Stimulated activated CD8-positive, alpha-beta memory T cell treated with anti-CD3 and anti-CD28 coated beads, Interleukin-4, amount 100 ng/mL, for 24 hours (primary cell): Measurements from ENCODE around the gene CAPN1.
"Not testable (repeated sequence)": the region's sequence is repeated elsewhere in the genome, so short reads cannot be mapped to it uniquely, and the experiment has no call there.

Source experiments
- DNase-seq: peaks from one replicate; pipeline ENCODE4 v3.0.0-alpha.2; 2020; ENCODE audit warnings: low read depth

The CAPN1 gene

DNA sequence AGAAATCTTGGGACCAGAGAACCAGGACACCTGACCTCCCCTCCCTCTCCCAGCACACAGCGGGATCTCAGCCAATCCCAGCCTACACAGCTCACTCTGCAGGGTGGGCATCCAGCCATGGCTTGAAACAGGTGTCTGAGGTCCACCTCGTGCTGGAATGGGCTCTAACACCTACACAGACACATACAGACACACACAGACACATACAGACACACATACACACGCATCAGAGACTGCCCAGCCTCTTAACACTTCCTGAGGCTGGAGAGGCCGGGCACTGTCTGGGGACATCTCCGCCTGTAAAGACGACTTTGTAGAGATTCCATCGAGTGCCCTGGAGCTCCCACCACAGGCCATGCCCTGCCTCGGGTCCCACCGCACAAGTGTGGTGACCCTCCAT is 36.7 kb downstream of the CAPN1 start:
- DNase-seq = no peak

DNA sequence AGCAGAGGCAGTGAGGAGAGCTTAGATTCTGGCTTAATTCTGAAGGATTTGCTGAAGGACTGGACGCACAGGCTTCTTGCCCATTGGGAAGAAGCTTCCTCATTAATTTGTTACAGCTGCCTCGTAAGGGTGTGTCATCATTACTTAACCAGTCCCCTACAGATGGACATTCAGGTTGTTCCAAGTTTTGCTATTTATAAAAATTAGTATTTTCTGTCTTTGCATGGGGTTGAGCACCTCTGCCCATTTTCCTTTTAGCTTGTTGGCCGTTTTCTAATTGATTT is 38.1 kb downstream of the CAPN1 start:
- DNase-seq = no peak

DNA sequence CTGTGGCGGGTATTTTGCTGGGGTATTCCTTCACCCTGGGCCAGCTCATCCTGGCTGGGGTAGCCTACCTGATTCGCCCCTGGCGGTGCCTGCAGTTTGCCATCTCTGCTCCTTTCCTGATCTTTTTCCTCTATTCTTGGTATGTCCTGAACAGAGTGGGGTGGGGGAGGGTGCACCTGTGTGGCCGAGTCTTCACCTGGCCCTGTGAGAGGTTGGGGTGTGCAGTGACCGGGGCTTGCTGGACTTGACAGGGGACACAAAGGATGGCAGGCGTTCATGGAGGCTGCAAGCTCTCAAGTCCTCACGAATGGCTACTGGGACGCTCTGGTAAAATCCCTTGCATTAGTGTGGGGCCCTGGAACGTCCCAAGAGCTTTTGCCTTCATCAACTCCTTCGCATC is 39.3 kb downstream of the CAPN1 start:
- DNase-seq = no peak

DNA sequence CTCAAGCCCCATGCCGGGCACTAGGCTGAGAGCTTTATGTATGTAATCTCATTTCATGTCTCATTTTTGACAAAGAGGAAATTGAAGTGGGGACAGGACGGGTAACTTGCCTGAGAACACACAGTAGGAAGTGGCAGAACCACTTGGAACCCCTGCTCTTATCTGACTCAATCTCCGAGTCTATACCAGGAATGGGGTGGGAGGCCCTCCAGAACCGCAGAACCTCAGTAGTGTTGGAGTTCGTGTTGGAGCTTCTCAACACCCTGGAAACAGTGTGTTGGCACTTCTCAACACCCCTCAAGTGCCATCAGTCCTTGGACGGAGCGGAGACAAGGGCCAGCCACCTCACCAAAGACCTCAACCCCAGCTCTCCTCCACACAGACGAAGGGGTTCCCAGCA is 41.3 kb downstream of the CAPN1 start:
- DNase-seq = no peak

DNA sequence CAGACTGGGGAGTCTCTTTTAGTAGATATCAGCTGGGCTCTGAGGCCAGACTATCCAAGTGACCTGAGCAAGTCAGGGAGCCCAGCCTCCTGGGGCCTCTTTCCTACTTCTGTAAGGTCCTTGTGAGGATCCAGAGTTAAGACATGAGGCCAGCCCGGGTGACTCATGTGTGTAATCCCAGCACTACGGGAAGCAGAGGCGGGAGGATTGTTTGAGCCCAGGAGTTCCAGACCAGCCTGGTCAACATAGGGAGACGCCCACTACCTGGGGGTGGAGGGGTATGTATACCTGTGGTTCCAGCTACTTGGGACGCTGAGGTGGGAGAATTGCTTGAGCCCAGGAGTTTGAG is 43.2 kb downstream of the CAPN1 start:
- no peak for DNase-seq

DNA sequence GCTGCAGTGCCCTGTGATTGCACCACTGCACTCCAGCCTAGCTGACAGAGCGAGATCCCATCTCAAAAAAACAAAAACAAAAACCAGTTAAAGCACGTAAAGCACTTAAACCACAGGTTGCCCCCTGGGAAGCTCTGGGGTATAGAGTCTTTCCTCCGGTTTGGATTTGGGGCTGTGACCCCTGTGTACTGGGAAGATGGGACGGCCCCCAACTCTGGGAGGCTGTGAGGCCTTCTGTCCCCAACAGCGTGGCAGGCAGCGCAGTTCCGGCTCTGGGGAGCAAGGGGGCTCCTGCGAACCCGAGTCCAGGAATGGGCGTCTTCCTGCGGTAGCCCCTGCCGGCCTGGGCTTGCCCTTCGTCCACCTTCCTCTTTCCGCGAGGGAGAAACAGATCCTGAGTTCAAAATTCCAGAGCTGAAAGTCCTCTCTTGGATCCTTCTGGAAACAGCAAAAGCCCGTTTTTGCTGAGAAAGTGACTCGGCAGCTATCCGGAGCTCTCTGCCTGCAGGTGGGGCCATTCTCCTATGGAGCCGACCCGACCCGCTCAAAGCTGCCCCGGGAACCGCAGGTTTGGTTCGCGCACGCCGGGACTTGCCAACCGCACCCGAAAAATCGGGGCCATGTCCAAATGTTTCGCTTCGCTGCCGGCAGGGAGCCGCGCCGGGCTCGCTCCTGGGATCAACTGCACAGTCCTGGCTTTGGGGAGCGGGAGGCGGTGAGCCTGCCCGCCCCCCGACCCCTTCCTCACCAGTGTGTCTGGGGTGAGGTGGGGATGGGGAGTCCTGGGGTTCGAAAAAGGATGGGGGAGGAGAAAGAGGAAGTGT is 43.8 kb downstream of the CAPN1 start:
- DNase-seq = no peak

DNA sequence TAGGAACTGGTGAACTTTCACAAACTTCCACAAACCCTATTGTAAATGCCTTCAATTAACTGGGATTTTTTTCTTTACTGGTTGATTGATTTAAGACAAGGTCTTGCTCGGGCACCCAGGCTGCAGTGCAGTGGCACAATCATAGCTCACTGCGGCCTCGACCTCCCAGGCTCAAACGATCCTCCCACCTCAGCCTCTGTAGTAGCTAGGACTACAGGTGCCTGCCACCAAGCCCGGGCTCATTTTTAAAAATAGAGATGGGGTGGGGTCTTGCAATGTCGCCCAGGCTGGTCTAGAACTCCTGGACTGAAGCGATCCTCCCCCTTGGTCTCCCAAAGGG is 44.3 kb downstream of the CAPN1 start:
- no peak for DNase-seq

DNA sequence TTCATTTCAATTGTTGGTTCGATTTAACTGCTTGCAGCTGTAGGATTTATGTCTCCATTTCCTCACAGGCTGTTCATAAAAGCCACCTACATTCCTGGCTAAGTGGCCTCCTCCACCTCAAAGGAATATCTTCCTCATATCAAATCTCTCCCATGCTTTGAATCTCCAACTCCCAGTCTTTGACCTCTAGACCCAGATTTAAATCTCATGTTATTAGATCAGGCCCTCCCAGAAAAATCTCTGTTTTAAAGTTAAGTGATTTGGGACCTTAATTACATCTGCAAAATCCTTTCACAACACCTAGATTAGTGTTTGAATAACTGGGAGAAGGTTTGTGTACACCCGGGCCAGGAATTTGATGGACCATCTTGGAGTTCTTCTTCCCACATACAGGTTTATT is 46.2 kb downstream of the CAPN1 start:
- DNase-seq = no peak

DNA sequence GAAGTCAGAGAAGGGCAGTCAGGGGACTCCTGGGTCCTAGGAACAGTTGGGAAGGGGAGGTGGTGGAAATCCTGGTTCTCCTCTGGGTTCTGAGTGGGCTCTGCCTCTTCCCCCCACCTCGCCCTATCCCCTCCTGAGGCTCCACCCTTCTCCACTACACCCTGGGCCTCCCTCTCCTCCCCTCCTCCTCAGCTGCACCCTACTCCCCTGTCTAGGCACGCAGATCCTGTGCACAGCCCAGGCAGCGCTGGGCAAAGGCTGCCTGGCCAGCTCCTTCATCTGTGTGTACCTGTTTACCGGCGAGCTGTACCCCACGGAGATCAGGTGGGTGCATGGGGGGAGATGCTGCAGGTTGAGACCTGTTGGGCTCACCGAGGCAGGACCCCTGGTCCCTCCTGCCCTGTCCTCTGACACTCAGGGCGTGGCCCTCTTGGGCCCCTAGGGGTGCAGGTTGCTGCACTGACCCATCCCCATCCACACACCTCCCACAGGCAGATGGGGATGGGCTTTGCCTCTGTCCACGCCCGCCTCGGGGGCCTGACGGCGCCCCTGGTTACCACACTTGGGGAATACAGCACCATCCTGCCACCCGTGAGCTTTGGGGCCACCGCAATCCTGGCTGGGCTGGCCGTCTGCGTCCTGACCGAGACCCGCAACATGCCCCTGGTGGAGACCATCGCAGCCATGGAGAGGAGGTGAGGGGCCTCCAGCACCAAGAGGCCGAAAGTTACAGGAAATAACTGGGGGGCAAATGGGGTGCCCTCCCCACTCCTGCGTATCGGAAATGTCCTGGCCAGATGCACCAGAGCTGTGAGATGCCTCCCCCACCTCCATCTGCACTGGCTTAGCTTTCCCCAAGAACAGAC is 54.7 kb downstream of the CAPN1 start:
- DNase-seq = no peak

DNA sequence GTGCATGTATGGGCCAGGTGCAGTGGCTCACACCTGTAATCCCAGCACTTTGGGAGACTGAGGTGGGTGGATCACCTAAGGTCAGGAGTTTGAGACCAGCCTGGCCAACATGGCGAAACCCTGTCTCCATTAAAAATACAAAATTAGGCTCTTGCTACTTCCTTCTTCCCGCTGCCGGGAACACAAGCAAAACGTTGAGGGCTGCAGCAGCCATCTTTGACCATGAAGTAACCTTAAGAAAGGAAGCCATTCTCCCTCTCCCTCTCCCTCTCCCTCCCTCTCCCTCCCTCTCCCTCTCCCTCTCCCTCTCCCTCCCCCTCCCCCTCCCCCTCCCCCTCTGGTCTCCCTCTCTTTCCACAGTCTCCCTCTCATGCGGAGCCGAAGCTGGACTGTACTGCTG is 56.6 kb downstream of the CAPN1 start:
- not testable (repeated sequence) for DNase-seq

DNA sequence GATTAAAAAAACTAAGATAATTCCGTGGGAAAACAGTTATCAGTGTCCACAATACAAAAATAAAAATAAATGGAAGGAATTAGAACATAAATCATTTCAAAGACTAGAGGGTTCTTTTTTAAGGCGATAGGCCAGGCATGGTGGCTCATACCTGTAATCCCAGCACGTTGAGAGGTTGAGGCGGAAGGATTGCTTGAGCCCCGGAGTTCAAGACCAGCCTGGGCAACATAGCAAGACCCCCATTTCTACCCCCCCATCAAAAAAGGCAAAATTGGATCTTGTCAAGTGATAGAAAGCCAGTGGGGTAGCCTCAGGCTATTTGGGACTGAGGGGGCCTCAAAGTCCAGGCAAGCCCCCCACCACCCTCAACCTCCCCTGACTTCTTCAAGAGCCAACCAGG is 59.4 kb downstream of the CAPN1 start:
- DNase-seq = no peak

DNA sequence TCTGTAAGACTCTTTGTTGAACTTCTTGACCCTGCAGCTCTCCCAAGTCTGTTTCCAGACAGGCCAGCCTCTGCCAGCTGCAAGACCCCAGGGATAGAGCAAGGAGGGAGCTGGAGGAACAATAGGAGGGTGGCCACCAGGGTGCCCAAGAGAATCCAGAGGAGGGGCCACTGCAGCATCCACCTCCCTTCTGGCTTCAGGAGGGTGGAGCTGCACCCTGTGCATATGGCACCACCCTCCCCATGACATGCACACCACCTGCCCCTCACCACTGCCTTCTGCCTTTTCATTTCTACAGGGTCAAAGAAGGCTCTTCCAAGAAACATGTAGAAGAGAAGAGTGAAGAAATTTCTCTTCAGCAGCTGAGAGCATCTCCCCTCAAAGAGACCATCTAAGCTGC is 60.0 kb downstream of the CAPN1 start:
- DNase-seq = no peak

DNA sequence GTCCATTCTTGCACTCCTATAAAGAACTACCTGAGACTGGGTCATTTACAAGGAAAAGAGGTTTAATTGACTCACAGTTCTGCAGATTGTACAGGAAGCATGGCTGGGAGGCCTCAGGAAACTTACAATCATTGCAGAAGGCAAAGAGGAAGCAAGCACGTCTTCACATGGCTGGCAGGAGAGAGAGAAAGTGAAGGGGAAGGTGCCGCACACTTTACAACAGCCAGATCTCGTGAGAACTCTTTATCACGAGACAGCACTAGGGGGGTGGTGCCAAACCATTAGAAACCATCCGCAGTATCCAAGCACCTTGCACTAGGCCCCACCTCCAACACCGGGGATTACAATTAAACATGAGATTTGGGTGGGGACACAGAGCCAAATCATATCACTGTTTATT is 60.7 kb downstream of the CAPN1 start:
- DNase-seq = no peak

DNA sequence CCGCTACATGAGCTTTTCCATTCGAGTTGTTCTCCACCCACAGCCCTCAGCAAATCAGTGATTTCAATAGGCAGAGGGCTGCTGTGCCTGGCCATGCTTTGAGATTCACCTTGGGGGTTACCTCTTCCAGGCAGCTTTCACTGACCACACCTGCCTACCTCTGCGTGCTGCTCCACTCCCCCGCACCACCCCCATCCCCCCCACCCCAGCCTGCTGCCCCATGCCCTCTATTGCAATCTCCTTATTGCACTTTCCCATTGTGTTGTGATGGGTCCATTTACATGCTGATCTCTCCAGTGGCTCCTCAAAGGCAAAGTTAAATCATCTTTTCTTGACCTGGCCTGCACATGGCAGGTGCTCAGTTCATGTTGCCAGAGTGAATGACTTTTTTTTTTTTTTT is 62.1 kb downstream of the CAPN1 start:
- DNase-seq = no peak

DNA sequence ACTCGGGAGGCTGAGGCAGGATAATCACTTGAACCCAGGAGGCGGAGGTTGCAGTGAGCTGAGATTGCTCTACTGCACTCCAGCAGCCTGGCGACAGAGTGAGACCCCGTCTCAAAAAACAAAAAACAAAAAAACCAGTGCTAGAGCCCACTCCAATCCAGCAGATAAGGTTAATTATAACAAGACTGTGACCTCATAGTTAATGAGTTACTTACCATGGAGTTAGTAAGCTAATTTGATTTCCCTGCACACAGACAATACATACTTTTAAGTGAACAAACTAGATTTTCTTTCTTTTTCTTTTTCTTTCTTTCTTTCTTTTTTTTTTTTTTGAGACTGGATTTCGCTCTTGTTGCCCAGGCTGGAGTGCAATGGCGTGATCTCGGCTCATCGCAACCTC is 63.3 kb downstream of the CAPN1 start:
- not testable (repeated sequence) for DNase-seq

DNA sequence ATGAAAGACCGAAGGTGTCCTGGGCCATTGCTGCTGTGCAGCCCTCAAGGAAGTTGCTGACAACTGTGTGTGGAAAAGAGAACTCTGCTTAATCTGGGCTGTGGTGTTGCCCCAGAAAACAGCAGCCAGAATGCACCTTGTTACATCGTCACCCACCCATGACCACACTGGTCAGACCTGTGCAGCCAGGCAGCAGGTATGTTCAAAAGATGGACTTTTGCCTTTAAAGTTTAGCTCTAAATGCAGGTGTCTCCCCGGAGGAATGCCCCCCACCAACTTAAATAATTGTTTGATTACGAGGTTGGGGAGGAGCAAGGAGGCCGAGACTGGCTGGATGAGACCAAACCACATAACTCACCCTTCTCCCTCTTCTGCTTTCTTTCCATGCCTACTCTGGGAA is 64.8 kb downstream of the CAPN1 start:
- no peak for DNase-seq

DNA sequence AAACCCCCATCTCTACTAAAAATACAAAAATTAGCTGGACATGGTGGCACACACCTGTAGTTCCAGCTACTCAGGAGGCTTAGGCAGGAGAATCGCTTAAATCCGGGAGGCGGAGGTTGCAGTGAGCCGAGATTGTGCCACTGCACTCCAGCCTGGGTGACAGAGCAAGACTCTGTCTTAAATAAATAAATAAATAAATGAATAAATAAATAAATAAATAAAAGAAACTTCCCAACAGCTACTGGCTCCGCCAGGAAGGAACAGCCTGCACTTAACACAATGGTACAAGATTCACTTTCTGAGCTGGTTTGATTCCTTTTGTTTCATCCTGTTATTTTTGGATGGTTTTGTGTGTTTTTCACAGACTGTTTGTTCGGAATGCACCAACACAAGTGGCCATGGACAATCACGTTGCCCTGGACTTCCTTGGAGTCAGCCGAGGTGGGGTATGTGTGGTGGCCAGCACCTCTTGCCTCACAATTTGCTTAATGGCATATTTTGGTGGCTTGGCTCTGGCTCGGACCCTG is 66.5 kb downstream of the CAPN1 start:
- DNase-seq = not testable (repeated sequence)

DNA sequence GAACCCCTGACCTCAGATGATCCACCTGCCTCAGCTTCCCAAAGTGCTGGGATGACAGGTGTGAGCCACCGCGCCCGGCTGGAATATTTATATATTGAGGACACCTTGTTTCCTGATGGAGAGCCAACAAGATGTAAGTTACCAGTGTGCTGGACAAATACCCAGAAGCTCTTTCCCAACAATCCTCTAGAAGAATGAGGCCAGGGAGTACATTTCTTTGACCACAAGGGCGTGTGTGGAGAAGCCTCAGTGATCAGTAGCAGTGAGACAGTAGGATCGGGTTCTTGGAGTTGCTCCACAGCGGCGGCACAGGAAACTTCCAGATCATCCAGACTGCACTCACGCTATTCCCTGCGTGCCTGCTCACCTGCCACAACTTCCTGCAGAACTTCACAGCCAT is 69.7 kb downstream of the CAPN1 start:
- no peak for DNase-seq

DNA sequence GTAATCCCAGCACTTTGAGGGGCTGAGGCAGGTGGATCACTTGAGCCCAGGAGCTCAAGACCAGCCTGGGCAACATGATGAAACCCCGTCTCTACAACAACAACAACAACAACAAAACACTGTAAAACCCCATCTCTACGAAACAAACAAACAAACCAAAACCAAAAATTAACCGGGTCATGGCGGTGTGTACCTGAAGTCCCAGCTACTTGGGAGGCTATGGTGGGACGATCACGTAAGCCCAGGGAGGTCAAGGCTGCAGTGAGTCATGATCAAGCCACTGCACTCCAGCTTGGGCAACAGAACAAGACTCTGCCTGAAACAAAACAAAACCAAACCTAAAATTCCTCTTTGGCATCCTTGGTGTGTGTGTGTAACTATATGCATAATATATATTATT is 73.0 kb downstream of the CAPN1 start:
- DNase-seq = no peak

DNA sequence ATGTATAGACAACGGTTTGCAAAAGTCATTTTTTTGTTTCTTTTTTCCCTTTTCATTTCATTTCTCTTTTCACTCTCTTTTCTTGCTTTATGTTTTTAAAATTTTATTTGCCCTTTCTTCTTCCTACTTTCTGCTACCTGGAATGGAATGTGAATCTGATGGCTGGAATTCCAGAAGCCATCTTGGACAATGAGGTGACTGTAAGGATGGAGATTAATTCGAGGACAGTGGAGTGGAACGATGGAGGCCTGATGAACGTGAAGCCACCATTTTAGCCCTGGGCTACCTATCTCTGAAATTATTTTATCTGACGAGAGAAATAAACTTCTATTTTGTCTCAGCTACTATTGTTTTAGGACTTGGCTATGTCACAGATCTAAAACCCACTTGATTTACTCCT is 77.3 kb downstream of the CAPN1 start:
- DNase-seq = no peak

DNA sequence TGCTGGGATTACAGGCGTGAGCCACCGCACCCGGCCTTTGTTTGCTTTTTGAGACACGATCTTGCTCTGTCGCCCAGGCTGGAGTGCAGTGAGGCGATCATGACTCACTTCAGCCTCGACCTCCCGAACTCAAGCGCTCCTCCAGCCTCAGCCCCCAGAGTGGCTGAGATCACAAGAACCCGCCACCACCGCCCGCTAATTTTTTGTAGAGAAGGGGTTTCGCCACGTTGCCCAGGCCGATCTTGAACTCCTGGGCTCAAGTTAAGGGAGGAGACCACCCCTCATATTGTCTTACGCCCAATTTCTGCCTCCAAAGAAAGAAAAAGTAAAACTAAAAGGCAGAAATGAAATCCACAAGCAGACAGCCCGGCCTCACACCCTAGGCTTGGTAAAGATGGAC is 78.6 kb downstream of the CAPN1 start:
- DNase-seq = no peak

DNA sequence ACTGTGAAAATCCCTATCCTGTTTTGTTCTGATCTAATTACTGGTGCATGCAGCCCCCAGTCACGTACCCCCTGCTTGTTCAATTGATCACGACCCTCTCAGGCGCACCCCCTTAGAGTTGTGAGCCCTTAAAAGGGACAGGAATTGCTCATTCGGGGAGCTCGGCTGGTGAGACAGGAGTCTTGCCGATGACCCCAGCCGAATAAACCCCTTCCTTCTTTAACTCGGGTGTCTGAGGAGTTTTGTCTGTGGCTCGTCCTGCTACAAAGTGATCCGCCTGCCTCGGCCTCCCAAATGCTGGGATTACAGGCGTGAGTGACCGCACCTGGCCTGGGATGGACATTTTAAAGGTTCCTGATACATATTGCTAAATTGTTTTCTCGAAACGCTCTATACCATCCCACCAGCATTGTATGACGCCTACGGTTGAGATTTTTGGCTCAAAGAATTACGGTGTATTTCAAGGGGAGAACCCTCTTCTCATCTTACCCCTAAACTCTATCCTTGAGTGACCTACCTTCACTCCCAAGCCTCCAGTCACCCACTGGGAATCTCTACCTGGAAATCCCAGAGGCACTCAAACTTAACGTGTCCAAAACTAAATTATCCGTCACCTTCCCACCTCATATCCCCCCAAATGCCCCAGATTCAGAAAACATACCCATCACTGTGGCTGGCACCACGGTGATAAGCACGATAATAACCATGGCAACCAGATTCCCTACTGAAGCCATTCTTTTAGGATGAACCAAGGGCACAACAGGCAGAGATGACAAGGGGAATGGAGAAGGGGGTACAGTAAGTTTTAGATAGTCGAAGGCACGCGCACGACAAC is 79.2 kb downstream of the CAPN1 start:
- no peak for DNase-seq
